PC-9 (cell line): ENCODE data around the gene DUSP14.

Source experiments
- CTCF ChIP-seq: fragments of 200-600 bp; sonication (generic); conservative IDR thresholded peaks from 2 replicates; pipeline ENCODE4 v1.6.1; 2017; ENCODE audit warnings: mixed run types, antibody characterized with exemption, mild to moderate bottlenecking, moderate library complexity
- EZH2 ChIP-seq: fragments of 200-600 bp; sonication (generic); IDR thresholded peaks from 2 replicates; pipeline ENCODE4 v1.8.0; 2017; ENCODE audit warnings: antibody characterized with exemption, low read depth

GRCh38 chr17:37530420-37530819 is 40.7 kb downstream of the DUSP14 start:
- no peak for TF ChIP-seq CTCF
- no peak for TF ChIP-seq EZH2
